BE2C (cell line): ENCODE measurements around the gene DNAJC6. TPM values are rescaled to one million over a fixed set of nuclear protein-coding genes. Genes with fewer than 3 reads are reported as not detected.
A peak's percentile ranks its signal among the peaks of the same experiment; 100 is the strongest.

Source experiments
- DNase-seq: peaks from one replicate; pipeline ENCODE4 v3.0.0-alpha.2; 2020
- H3K27me3 ChIP-seq: fragments of 250-450 bp; sonication (Bioruptor Pico); 2 replicates; pipeline ENCODE4 v1.5.1; 2020; ENCODE audit warnings: mild to moderate bottlenecking
- H3K36me3 ChIP-seq: fragments of 250-450 bp; sonication (Bioruptor Pico); 2 replicates; pipeline ENCODE4 v1.5.1; 2020; ENCODE audit warnings: mild to moderate bottlenecking
- H3K4me1 ChIP-seq: fragments of 250-450 bp; sonication (Bioruptor Pico); 2 replicates; pipeline ENCODE4 v1.5.1; 2020
- H3K4me3 ChIP-seq: 2 replicates; pipeline ENCODE4 v1.5.1; 2011; ENCODE audit warnings: low read depth, low read length
- H3K9me3 ChIP-seq: fragments of 250-450 bp; sonication (Bioruptor Pico); 2 replicates; pipeline ENCODE4 v1.5.1; 2020
- polyA plus RNA-seq: library from polyadenylated mRNA; unstranded; fragments of >200 nt; gene quantifications from one replicate; pipeline ENCODE4 v1.2.1, GENCODE V29; 2012; ENCODE audit warnings: low read depth, missing spikeins; ENCODE audit not compliant: insufficient read length, insufficient read depth
- TF ChIP-seq, protein P1 (sequence below): IDR thresholded peaks from 2 replicates; pipeline ENCODE4 v1.5.1; 2012; ENCODE audit warnings: mild to moderate bottlenecking, low read depth, low read length

DNAJC6 gene
- 20.5 TPM for polyA plus RNA-seq

GRCh38 chr1:65309304-65310077 is at the start of gene DNAJC6:
Gene DNAJC6, plus strand, starts transcription at chr1:65309543. Its CDS starts 203 bp downstream, at chr1:65309746.
- H3K9me3 ChIP-seq, result no peaks in the 10 kb centered on the region
- H3K27me3 ChIP-seq, result no peaks in the 10 kb centered on the region
- TF ChIP-seq, protein P1, sequence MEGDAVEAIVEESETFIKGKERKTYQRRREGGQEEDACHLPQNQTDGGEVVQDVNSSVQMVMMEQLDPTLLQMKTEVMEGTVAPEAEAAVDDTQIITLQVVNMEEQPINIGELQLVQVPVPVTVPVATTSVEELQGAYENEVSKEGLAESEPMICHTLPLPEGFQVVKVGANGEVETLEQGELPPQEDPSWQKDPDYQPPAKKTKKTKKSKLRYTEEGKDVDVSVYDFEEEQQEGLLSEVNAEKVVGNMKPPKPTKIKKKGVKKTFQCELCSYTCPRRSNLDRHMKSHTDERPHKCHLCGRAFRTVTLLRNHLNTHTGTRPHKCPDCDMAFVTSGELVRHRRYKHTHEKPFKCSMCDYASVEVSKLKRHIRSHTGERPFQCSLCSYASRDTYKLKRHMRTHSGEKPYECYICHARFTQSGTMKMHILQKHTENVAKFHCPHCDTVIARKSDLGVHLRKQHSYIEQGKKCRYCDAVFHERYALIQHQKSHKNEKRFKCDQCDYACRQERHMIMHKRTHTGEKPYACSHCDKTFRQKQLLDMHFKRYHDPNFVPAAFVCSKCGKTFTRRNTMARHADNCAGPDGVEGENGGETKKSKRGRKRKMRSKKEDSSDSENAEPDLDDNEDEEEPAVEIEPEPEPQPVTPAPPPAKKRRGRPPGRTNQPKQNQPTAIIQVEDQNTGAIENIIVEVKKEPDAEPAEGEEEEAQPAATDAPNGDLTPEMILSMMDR, result no peak
- peak within 1 kb of the TSS; percentile 76 for H3K4me3 ChIP-seq
- H3K4me1 ChIP-seq, result no peaks in the 10 kb centered on the region
- DNase-seq, result peak; percentile 62
- no peaks in the 10 kb centered on the region for H3K36me3 ChIP-seq

GRCh38 chr1:65259816-65260215 is 49.5 kb upstream of the DNAJC6 start:
- DNase-seq, result no peak
- H3K9me3 ChIP-seq, result no peaks in the 10 kb centered on the region
- TF ChIP-seq, protein P1, result no peak
- no peak overlapping the region for H3K4me3 ChIP-seq
- H3K4me1 ChIP-seq, result no peaks in the 10 kb centered on the region
- no peaks in the 10 kb centered on the region for H3K27me3 ChIP-seq
- no peaks in the 10 kb centered on the region; the same call in 1 of the 2 replicates for H3K36me3 ChIP-seq

DNA sequence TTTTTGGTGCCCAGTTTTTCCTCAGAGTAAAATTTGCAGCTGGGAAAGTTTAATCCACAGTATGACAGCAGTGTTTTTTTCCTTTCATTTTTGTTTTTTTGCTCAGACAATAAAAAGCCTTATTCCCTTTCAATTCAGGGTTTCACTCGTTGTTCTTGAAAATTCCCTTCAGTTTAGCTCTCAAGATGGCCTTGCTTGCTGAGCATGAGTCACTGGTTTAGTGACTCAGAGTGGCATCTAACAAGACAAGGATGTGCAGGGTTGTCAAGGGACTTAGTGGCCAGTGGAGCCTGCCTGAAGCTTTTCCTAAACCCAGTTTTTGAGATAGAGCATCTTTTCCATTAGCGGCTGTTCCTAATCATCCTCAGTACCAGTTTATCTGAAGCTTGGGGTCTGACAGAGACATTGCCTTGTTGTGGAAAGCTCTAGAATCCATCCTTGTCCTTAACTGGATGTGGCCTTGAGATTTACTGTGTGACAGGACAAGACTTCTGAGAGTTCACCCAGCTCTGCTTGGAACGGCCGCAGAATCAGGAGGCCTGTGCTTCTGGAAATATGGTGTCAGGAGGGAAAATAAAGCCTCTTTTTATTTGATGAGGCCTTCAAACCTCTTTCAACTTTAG is 48.4 kb upstream of the DNAJC6 start:
- H3K27me3 ChIP-seq, result no peaks in the 10 kb centered on the region
- TF ChIP-seq, protein P1, result no peak
- H3K9me3 ChIP-seq, result no peaks in the 10 kb centered on the region
- DNase-seq, result peak; percentile 22
- H3K4me3 ChIP-seq, result no peak overlapping the region
- no peaks in the 10 kb centered on the region for H3K4me1 ChIP-seq
- no peaks in the 10 kb centered on the region for H3K36me3 ChIP-seq

DNA sequence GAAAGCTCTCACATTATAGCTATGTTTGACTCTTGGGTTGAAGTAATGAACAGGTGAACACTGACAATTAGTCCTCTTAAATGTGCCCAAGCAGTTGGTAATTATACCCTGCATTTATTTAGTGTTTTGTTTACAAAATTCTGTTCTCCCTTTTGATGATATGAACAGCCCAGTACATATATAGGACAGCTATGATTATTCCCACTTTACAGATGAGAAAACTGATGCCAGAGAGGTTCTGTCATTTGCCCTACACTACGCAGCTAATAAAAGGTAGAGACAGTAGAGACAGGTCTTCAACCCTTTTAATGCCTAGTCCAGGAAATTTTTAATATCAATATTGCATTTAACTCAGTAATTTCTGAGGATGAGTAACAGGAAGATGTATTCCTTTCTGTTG is 46.1 kb upstream of the DNAJC6 start:
- H3K27me3 ChIP-seq, result no peaks in the 10 kb centered on the region
- no peaks in the 10 kb centered on the region for H3K4me1 ChIP-seq
- no peaks in the 10 kb centered on the region for H3K36me3 ChIP-seq
- no peak overlapping the region for H3K4me3 ChIP-seq
- TF ChIP-seq, protein P1, result no peak
- no peaks in the 10 kb centered on the region for H3K9me3 ChIP-seq
- no peak for DNase-seq

GRCh38 chr1:65264197-65264929 is 45.0 kb upstream of the DNAJC6 start:
- DNase-seq, result peak; percentile 75
- Histone ChIP-seq H3K4me3 (peak overlapping the region; percentile 74), H3K36me3 (no peaks in the 10 kb centered on the region), H3K4me1 (no peaks in the 10 kb centered on the region), H3K9me3 (no peaks in the 10 kb centered on the region), H3K27me3 (no peaks in the 10 kb centered on the region)
- TF ChIP-seq, protein P1, result no peak
